ENCODE measurements around the gene UBTD2. TPM values are rescaled to one million over a fixed set of nuclear protein-coding genes. Genes with fewer than 3 reads are reported as not detected.
A peak's percentile ranks its signal among the peaks of the same experiment; 100 is the strongest.

The UBTD2 gene
- total RNA-seq, 1 donor from 2014 or later, result 47.5 TPM

- H3K4me1 Mint-ChIP-seq (ENCODE audit: unreplicated experiment), result peaks cover 28% of the 10 kb centered on the region
- peak overlapping the region; percentile 19 for H3K27ac Mint-ChIP-seq (ENCODE audit: unreplicated experiment)
- no peaks in the 10 kb centered on the region for H3K27me3 Mint-ChIP-seq (ENCODE audit: unreplicated experiment)
- H3K4me3 Mint-ChIP-seq (ENCODE audit: unreplicated experiment), result no peak overlapping the region
- no peak for TF ChIP-seq CTCF (IDR thresholded peaks at IDR 0.05)
- no peaks in the 10 kb centered on the region for H3K9me3 Mint-ChIP-seq (ENCODE audit: unreplicated experiment)
- DNase-seq (ENCODE audit: extremely low spot score, unreplicated experiment), result no peak
- H3K36me3 Mint-ChIP-seq (ENCODE audit: unreplicated experiment), result peaks cover 16% of the 10 kb centered on the region
Observed at GRCh38 chr5:172235132-172235780, 48.3 kb downstream of the UBTD2 start.

- H3K9me3 Mint-ChIP-seq (ENCODE audit: unreplicated experiment), result no peaks in the 10 kb centered on the region
- H3K27me3 Mint-ChIP-seq (ENCODE audit: unreplicated experiment), result no peaks in the 10 kb centered on the region
- no peak for TF ChIP-seq CTCF (IDR thresholded peaks at IDR 0.05)
- H3K4me1 Mint-ChIP-seq (ENCODE audit: unreplicated experiment), result peaks cover 34% of the 10 kb centered on the region
- no peak overlapping the region for H3K27ac Mint-ChIP-seq (ENCODE audit: unreplicated experiment)
- DNase-seq (ENCODE audit: extremely low spot score, unreplicated experiment), result no peak
- H3K4me3 Mint-ChIP-seq (ENCODE audit: unreplicated experiment), result no peak overlapping the region
- peaks cover 23% of the 10 kb centered on the region for H3K36me3 Mint-ChIP-seq (ENCODE audit: unreplicated experiment)
Observed at GRCh38 chr5:172234031-172234430, 49.5 kb downstream of the UBTD2 start.

- Mint-ChIP-seq H3K36me3 (ENCODE audit: unreplicated experiment) (peaks cover 31% of the 10 kb centered on the region), H3K27ac (ENCODE audit: unreplicated experiment) (peak overlapping the region; percentile 32)
Observed at GRCh38 chr5:172229904-172230303, 53.7 kb downstream of the UBTD2 start.

GRCh38 chr5:172224996-172225395 lies 58.6 kb downstream of the UBTD2 start:
- no peak for TF ChIP-seq CTCF (IDR thresholded peaks at IDR 0.05)
- Mint-ChIP-seq H3K4me3 (ENCODE audit: unreplicated experiment) (no peak overlapping the region), H3K27ac (ENCODE audit: unreplicated experiment) (no peak overlapping the region), H3K27me3 (ENCODE audit: unreplicated experiment) (no peaks in the 10 kb centered on the region), H3K36me3 (ENCODE audit: unreplicated experiment) (peaks cover 36% of the 10 kb centered on the region), H3K4me1 (ENCODE audit: unreplicated experiment) (peaks cover 5% of the 10 kb centered on the region), H3K9me3 (ENCODE audit: unreplicated experiment) (no peaks in the 10 kb centered on the region)
- no peak for DNase-seq (ENCODE audit: extremely low spot score, unreplicated experiment)

More at GRCh38 chr5:172229904-172230303, 53.7 kb downstream of the UBTD2 start:
- Mint-ChIP-seq H3K4me3 (ENCODE audit: unreplicated experiment) (no peak overlapping the region), H3K4me1 (ENCODE audit: unreplicated experiment) (peaks cover 10% of the 10 kb centered on the region), H3K9me3 (ENCODE audit: unreplicated experiment) (no peaks in the 10 kb centered on the region), H3K27me3 (ENCODE audit: unreplicated experiment) (no peaks in the 10 kb centered on the region)
- TF ChIP-seq CTCF (IDR thresholded peaks at IDR 0.05), result no peak
- DNase-seq (ENCODE audit: extremely low spot score, unreplicated experiment), result no peak

- no peaks in the 10 kb centered on the region for H3K27me3 Mint-ChIP-seq (ENCODE audit: unreplicated experiment)
- H3K27ac Mint-ChIP-seq (ENCODE audit: unreplicated experiment), result peak overlapping the region; percentile 23
- peaks cover 40% of the 10 kb centered on the region for H3K36me3 Mint-ChIP-seq (ENCODE audit: unreplicated experiment)
- H3K9me3 Mint-ChIP-seq (ENCODE audit: unreplicated experiment), result peaks cover 5% of the 10 kb centered on the region
- no peak overlapping the region for H3K4me3 Mint-ChIP-seq (ENCODE audit: unreplicated experiment)
- no peak for TF ChIP-seq CTCF (IDR thresholded peaks at IDR 0.05)
- H3K4me1 Mint-ChIP-seq (ENCODE audit: unreplicated experiment), result peaks cover 2% of the 10 kb centered on the region
- no peak for DNase-seq (ENCODE audit: extremely low spot score, unreplicated experiment)
Observed at GRCh38 chr5:172223901-172224873, 59.4 kb downstream of the UBTD2 start.

Measured in osteocyte (in vitro differentiated cells).